Neural progenitor cell (in vitro differentiated cells): Measurements from ENCODE around the gene ZNF37A. TPM values are rescaled to one million over a fixed set of nuclear protein-coding genes. Genes with fewer than 3 reads are reported as not detected.

Experiments
- DNase-seq: peaks from one replicate; pipeline ENCODE4 v3.0.0-alpha.2; 2016; ENCODE audit warnings: low spot score
- H2AFZ ChIP-seq: fragments of 200-600 bp; sonication (generic); replicated peaks from 2 replicates; pipeline ENCODE4 v1.6.1; 2016; ENCODE audit warnings: antibody characterized with exemption
- H3F3A ChIP-seq: fragments of 200-600 bp; sonication (generic); 2 replicates; pipeline ENCODE4 v1.6.1; 2016; ENCODE audit warnings: antibody characterized with exemption, low read depth
- H3K27ac ChIP-seq: fragments of 200-600 bp; sonication (generic); 2 replicates; pipeline ENCODE4 v1.5.1; 2016; ENCODE audit warnings: mild to moderate bottlenecking
- H3K27me3 ChIP-seq: fragments of 200-600 bp; sonication (generic); 2 replicates; pipeline ENCODE4 v1.6.1; 2016; ENCODE audit warnings: mild to moderate bottlenecking, moderate library complexity
- H3K36me3 ChIP-seq: fragments of 200-600 bp; sonication (generic); 2 replicates; pipeline ENCODE4 v1.5.1; 2016
- H3K4me1 ChIP-seq: fragments of 200-600 bp; sonication (generic); 2 replicates; pipeline ENCODE4 v1.6.1; 2016; ENCODE audit warnings: mixed run types
- H3K4me2 ChIP-seq: fragments of 200-600 bp; sonication (generic); 2 replicates; pipeline ENCODE4 v1.6.1; 2016
- H3K4me3 ChIP-seq: fragments of 200-600 bp; sonication (generic); 2 replicates; pipeline ENCODE4 v1.5.1; 2016
- H3K79me2 ChIP-seq: fragments of 200-600 bp; sonication (generic); 2 replicates; pipeline ENCODE4 v1.6.1; 2016; ENCODE audit warnings: low read depth
- H3K9ac ChIP-seq: fragments of 200-600 bp; sonication (generic); 2 replicates; pipeline ENCODE4 v1.6.1; 2016
- H3K9me3 ChIP-seq: fragments of 200-600 bp; sonication (generic); 2 replicates; pipeline ENCODE4 v1.5.1; 2016; ENCODE audit warnings: low read depth
- H4K20me1 ChIP-seq: fragments of 200-600 bp; sonication (generic); 2 replicates; pipeline ENCODE4 v1.6.1; 2016; ENCODE audit warnings: low read depth
- H3K27ac Mint-ChIP-seq: 3 replicates; pipeline ENCODE4 v1.8.0; 2021; ENCODE audit warnings: mixed read lengths
- H3K27me3 Mint-ChIP-seq: 2 replicates; pipeline ENCODE4 v1.8.0; 2022; ENCODE audit warnings: low read depth, mild to moderate bottlenecking, inconsistent platforms, moderate library complexity, mixed read lengths; ENCODE audit not compliant: insufficient read depth
- H3K36me3 Mint-ChIP-seq: 3 replicates; pipeline ENCODE4 v1.8.0; 2021; ENCODE audit warnings: mixed read lengths
- H3K4me1 Mint-ChIP-seq: 3 replicates; pipeline ENCODE4 v1.8.0; 2021; ENCODE audit warnings: mixed read lengths
- H3K4me3 Mint-ChIP-seq: 3 replicates; pipeline ENCODE4 v1.8.0; 2021; ENCODE audit warnings: mild to moderate bottlenecking, moderate library complexity, mixed read lengths
- H3K9me3 Mint-ChIP-seq: 3 replicates; pipeline ENCODE4 v1.8.0; 2020; ENCODE audit warnings: mixed read lengths
- CTCF ChIP-seq: fragments of 200-600 bp; sonication (generic); IDR thresholded peaks from 2 replicates; pipeline ENCODE4 v1.5.1; 2017; ENCODE audit warnings: antibody characterized with exemption, mild to moderate bottlenecking
- EZH2 ChIP-seq: fragments of 200-600 bp; sonication (generic); IDR thresholded peaks from 2 replicates; pipeline ENCODE4 v1.6.1; 2017; ENCODE audit warnings: antibody characterized with exemption, mild to moderate bottlenecking, moderate library complexity
- EZH2phosphoT487 ChIP-seq: fragments of 200-600 bp; sonication (generic); IDR thresholded peaks from 2 replicates; pipeline ENCODE4 v1.6.1; 2017; ENCODE audit warnings: antibody characterized with exemption
- total RNA-seq: library from RNA; depleted of rRNA; stranded (reverse); fragments of >200 nt; gene quantifications from 2 replicates; pipeline ENCODE4 v1.2.3, GENCODE V29; 2015; ENCODE audit warnings: low replicate concordance

Gene ZNF37A
- total RNA-seq, 1 donor from 2014 or later = 8.8 TPM

GRCh38 chr10:38156416-38157269 is 62.5 kb downstream of the ZNF37A start:
- H3F3A ChIP-seq = no peaks in the 10 kb centered on the region
- no peak overlapping the region for H3K9ac ChIP-seq
- peaks cover 44% of the 10 kb centered on the region for H3K9me3 Mint-ChIP-seq
- H3K27me3 ChIP-seq = no peaks in the 10 kb centered on the region
- no peak overlapping the region for H3K4me3 Mint-ChIP-seq
- H3K4me1 ChIP-seq = no peaks in the 10 kb centered on the region
- TF ChIP-seq EZH2phosphoT487 = no peak
- no peak overlapping the region for H3K4me3 ChIP-seq
- no peak overlapping the region for H3K4me2 ChIP-seq
- no peaks in the 10 kb centered on the region for H3K36me3 Mint-ChIP-seq
- H3K27ac ChIP-seq = no peak overlapping the region
- H3K79me2 ChIP-seq = no peaks in the 10 kb centered on the region
- no peak overlapping the region for H3K27ac Mint-ChIP-seq
- H3K27me3 Mint-ChIP-seq = no peaks in the 10 kb centered on the region
- H3K4me1 Mint-ChIP-seq = no peaks in the 10 kb centered on the region
- no peak overlapping the region for H2AFZ ChIP-seq
- no peak for DNase-seq
- H3K9me3 ChIP-seq = peaks cover 15% of the 10 kb centered on the region
- no peaks in the 10 kb centered on the region for H3K36me3 ChIP-seq
- H4K20me1 ChIP-seq = no peaks in the 10 kb centered on the region

- H3K27me3 ChIP-seq = no peaks in the 10 kb centered on the region
- no peaks in the 10 kb centered on the region for H3K36me3 Mint-ChIP-seq
- no peak overlapping the region for H3K4me2 ChIP-seq
- no peaks in the 10 kb centered on the region for H3K4me1 Mint-ChIP-seq
- H3K27ac Mint-ChIP-seq = no peak overlapping the region
- H3F3A ChIP-seq = no peaks in the 10 kb centered on the region
- H3K4me3 Mint-ChIP-seq = no peak overlapping the region
- peaks cover 3% of the 10 kb centered on the region for H3K36me3 ChIP-seq
- no peak for TF ChIP-seq EZH2
- no peak for TF ChIP-seq EZH2phosphoT487
- TF ChIP-seq CTCF = no peak
- H3K79me2 ChIP-seq = no peaks in the 10 kb centered on the region
- H3K27me3 Mint-ChIP-seq = no peaks in the 10 kb centered on the region
- peaks cover 15% of the 10 kb centered on the region for H3K9me3 ChIP-seq
- H4K20me1 ChIP-seq = no peaks in the 10 kb centered on the region
- H3K4me3 ChIP-seq = no peak overlapping the region
- no peak for DNase-seq
- no peaks in the 10 kb centered on the region for H3K4me1 ChIP-seq
- peaks cover 44% of the 10 kb centered on the region for H3K9me3 Mint-ChIP-seq
- no peak overlapping the region for H2AFZ ChIP-seq
- no peak overlapping the region for H3K27ac ChIP-seq
- H3K9ac ChIP-seq = no peak overlapping the region
These were observed 63.1 kb downstream of the ZNF37A start for GRCh38 chr10:38157270-38157685.

GRCh38 chr10:38159004-38159403 is 64.9 kb downstream of the ZNF37A start:
- no peak overlapping the region for H3K4me3 ChIP-seq
- no peaks in the 10 kb centered on the region for H3K4me1 Mint-ChIP-seq
- H3K27me3 ChIP-seq = no peaks in the 10 kb centered on the region
- no peaks in the 10 kb centered on the region for H4K20me1 ChIP-seq
- no peak for TF ChIP-seq EZH2phosphoT487
- no peak for TF ChIP-seq EZH2
- no peak for TF ChIP-seq CTCF
- H3K4me3 Mint-ChIP-seq = no peak overlapping the region
- H3K36me3 Mint-ChIP-seq = no peaks in the 10 kb centered on the region
- no peak overlapping the region for H3K27ac ChIP-seq
- H3K27ac Mint-ChIP-seq = no peak overlapping the region
- H3K4me2 ChIP-seq = no peak overlapping the region
- no peaks in the 10 kb centered on the region for H3K4me1 ChIP-seq
- peaks cover 3% of the 10 kb centered on the region for H3K36me3 ChIP-seq
- no peak overlapping the region for H2AFZ ChIP-seq
- no peaks in the 10 kb centered on the region for H3K27me3 Mint-ChIP-seq
- no peaks in the 10 kb centered on the region for H3F3A ChIP-seq
- no peak overlapping the region for H3K9ac ChIP-seq
- DNase-seq = no peak
- H3K9me3 ChIP-seq = peaks cover 25% of the 10 kb centered on the region
- H3K79me2 ChIP-seq = no peaks in the 10 kb centered on the region
- peaks cover 40% of the 10 kb centered on the region for H3K9me3 Mint-ChIP-seq

GRCh38 chr10:38163617-38164016 is 69.5 kb downstream of the ZNF37A start:
- H3K4me1 ChIP-seq = no peaks in the 10 kb centered on the region
- peaks cover 3% of the 10 kb centered on the region for H3K36me3 ChIP-seq
- Mint-ChIP-seq H3K36me3 (no peaks in the 10 kb centered on the region), H3K4me3 (no peak overlapping the region), H3K27ac (no peak overlapping the region), H3K27me3 (peaks cover 4% of the 10 kb centered on the region), H3K9me3 (peaks cover 34% of the 10 kb centered on the region), H3K4me1 (no peaks in the 10 kb centered on the region)
- no peaks in the 10 kb centered on the region for H4K20me1 ChIP-seq
- no peak for DNase-seq
- no peak overlapping the region for H3K4me3 ChIP-seq
- H3K4me2 ChIP-seq = no peak overlapping the region
- H3K79me2 ChIP-seq = no peaks in the 10 kb centered on the region
- TF ChIP-seq EZH2 = no peak
- TF ChIP-seq EZH2phosphoT487 = no peak
- TF ChIP-seq CTCF = no peak
- no peaks in the 10 kb centered on the region for H3F3A ChIP-seq
- no peaks in the 10 kb centered on the region for H3K27me3 ChIP-seq
- no peak overlapping the region for H3K9ac ChIP-seq
- no peak overlapping the region for H3K27ac ChIP-seq
- peaks cover 35% of the 10 kb centered on the region for H3K9me3 ChIP-seq
- no peak overlapping the region for H2AFZ ChIP-seq
